GM19397 (cell line): ENCODE measurements around the gene ZNF500.

Experiments
- ATAC-seq: cut with Tn5 transposase; IDR thresholded peaks from one replicate; pipeline ENCODE4 v1.9.1; 2021; ENCODE audit warnings: mild to moderate bottlenecking, moderate library complexity; ENCODE audit not compliant: unreplicated experiment

ZNF500 gene

DNA sequence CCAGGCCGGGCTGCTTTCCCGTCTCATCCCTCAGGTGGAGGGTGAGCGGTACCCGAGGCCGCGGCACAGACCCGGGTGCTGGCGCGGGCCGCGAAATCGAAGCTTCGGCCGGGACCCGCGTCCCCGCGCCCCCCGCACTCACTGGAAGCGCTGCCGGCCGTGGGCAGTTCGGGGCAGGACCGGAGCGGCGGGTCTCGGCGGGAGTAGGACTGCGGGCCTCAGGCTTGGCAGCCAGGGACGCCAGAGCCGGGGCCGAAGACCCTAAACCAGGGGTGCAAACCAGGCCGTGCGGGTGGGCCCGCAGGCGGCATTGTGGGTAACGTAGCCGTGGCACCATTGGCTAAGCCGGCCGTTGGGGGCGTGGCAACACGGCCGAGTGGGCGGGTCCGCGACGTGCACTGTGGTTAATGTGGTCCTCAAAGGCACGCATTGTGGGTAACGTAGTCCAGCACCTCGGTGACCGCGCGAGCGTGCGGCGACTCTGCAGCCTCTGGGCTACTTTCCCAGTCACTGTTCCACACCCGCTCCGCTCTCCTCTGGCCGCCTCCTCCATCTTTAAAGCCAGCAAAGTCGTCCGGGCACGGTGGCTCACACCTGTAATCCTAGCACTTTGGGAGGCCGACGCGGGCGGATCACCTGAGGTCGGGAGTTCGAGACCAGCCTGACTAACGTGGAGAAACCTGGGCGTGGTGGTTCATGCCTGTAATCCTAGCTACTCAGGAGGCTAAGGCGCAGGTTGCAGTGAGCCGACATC lies at the start of gene ZNF500:
TSS of gene ZNF500 (minus strand) at position 288 of the 754 bp plus-strand sequence. CDS start 1,184 bp downstream, outside the sequence.
- ATAC-seq: peak; percentile 81

DNA sequence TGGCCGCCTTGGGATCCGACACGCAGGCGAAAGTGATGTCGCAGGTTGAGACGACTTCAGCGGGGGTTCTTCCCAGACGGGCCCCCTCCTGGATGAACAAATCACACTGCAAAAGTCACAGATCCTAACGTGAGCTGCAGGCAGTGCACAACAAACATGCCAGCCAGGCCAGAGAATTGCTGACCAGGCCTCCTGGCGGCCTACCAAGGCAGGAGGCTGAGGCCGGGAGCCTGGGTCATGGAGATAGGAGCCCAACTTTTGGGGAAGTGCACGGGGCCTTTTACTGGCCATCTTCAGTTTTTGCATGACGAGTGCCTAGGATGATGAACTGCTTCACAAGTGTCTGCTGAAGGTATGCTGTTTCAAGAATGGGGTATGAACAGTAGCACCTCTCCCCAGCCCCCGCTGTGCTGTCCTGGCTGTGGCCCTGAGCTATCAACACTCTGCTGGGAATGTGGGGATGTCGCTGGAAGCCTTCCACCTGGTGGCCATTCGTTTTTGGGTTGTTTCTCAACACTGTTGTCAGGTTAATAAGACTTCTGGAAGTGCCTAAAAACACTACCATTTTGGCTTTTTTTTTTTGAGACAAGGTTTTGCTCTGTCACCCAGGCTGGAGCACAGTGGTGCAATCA lies 47.7 kb upstream of the ZNF500 start:
- no peak for ATAC-seq

DNA sequence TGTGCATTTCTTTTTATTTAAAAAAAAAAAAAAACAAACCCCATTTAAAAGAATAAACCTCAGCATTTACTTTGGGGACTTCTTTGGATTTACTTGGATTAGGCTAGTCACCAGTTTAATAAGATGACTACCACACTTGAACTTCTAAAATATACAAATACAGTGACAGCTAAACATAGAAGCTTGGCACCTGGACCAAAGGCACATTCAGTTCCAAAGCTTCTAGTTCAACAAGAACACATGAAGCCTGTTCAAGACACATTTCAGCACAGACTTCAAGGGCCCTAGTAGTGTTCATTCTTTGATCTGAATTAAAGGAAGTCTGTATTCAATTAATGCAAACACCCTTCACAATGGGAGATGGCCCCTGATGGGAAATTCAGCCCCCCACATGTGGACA lies 47.1 kb upstream of the ZNF500 start:
- ATAC-seq: no peak

DNA sequence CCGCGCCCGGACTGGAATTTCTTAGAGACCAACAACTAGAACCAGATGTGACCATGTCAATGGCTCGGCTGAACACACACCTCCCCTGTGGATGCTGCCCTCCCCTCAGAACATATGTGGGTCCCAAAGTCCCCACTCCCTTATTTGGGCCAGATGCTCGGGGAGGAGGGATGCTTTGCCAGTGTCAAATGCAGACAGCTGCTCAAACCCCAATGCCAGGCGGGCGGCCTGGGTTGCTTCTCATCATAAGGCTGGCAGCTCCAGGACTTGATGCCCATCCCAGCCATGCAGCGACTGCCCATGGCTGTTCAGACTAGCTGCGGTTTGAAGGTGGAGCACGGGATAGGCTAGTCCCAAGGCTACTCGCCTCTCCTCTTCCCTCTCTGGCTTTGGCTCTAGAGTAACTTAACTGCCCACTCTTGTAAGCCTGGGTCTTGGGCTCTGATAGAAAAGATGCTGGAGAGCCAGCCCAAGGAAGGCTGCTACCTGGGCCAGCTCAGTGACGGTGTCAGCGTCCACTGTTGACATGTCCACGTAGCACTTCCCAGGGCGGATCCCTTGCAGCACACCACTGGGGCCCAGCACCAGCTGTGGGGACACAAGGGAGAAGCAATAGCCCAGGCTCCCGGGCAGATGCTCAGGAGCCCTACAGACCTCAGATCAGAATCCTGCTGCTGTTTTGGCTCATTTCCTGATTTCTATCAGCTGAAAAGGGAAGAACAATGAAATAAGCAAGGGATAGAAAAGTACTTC lies 46.5 kb upstream of the ZNF500 start:
- no peak for ATAC-seq

DNA sequence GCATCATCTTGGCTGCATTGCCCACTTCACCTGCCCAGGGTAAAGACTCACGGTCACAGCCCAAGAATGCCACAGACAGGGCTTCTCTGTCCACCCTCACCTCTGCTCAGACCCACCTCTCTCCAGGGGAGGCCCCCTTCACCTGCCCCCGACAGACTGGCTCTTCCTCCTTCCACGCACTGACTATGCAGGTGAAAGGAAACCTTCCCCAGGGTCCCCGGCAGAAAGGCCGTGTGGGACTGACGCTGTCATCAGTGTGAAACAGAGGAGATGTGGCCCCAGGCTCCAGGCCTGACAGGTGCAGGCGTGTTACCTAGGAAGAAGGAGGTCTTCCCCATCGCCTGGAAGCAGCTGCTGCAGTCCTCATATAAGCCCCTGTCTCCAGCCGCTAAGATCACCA lies 44.8 kb upstream of the ZNF500 start:
- ATAC-seq: no peak

DNA sequence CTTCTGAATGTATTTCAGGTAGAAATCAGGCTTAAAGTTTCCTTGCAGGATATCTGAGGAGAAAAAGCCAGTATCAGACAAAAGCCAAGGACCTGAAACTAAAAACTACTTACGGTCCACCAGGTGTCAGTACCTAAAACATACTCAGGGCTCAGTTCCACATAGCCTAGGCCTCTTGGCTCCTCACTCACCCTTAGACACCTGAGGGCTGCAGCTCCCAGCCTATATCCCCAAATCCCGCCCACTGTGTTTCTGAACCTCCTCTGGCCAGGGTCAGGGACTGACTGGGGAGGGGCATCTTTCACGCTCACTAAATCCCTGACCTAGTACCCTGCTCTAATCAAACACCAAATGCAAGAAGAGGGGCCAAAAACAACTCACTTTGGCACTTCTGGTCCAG lies 44.3 kb upstream of the ZNF500 start:
- ATAC-seq: no peak

DNA sequence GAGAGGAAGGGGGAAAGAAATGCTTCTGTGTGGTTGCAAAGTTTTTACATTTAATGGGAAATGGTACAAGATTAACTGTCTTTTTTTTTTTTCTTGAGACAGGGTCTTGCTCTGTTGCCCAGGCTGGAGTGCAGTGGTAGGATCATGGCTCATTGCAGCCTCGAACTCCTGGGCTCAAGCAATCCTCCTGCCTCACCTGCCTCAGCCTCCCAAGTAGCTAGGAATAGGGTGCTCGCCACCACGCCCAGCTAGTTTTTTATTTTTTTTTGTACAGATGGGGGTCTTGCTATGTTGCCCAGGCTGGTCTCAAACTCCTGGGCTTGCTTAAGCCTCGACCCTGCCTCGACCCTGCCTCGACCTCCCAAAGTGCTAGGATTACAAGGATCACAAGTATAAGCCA lies 39.3 kb upstream of the ZNF500 start:
- ATAC-seq: no peak

DNA sequence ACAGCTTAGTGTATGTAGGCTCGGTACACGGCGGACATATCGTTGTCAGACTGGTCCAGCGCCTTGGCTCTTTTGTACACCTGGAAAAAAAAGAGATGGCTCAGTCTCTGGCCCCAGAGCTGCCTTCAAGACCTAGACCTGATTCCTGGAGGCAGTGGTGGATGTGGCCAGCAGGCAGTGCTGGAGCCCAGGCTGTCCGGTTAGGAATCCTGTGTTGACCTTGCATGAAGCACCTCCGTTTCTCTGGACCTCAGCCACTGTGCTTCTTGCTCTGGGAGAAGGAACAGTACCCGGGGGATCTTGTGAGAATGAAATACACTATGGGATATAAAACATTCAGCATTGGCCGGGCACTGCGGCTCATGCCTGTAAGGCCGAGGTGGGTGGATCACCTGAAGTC lies 38.3 kb upstream of the ZNF500 start:
- ATAC-seq: no peak

DNA sequence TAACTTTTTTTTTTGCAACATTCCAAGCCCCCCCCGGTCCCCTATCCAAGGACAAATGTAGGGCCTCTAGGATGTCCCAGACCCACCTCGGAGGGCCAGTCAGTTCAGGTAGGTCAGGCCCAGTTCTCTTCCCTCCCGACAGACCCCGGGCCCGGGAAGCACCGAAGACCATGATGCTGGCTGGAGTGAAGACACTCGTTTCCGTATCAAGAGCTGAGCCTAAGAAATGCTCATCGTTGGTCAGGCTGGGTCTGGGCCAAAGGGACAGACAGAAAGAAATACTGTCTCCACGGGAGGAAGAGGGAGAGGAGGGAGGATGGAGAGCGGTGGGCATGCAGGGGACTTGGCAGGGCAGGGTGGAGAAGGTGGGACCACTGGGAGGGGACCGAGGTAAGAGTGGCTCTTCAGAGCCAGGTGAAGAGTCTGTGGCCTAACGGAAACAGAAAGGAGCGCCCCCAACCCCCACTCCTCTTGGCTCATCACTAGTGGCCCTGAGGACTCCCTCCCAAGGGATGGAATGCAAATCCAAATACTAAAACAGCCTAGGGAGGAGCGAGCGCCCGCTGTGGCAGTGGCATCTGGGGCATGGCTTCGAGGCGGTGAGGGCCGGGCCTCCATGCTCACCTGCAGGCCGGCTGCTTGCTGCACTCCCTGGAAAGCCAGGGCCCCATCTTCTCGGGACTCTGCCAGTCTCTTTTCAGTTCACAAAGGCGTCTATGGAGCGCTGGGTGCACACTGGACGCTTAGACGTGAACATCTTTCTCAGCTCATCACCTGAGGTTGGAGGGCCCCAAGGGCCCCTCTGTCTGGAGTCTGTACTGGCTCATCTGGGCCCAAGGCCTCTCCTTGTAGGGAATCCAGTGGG lies 37.2 kb upstream of the ZNF500 start:
- ATAC-seq: no peak

DNA sequence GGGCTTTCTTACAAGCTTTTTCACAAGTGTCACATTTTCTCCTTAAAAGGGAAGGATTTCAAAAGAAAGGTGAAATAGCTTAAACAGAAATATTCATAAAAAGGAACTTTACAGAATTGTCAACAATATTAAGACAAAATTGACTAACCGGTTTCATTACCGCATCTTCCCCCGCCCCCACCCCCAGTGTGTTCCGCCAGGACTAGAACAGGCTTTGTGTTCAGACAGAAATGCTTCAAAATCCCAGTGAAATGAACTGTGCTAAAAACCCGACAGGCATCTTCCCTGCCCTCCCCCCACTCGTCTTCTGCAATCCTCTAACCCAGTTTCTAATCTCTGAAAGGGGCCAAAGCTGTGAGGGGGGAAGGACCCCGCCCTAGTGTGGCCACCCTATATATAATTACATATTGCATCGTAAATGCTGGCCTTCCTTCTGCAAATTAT lies 36.5 kb upstream of the ZNF500 start:
- ATAC-seq: no peak

DNA sequence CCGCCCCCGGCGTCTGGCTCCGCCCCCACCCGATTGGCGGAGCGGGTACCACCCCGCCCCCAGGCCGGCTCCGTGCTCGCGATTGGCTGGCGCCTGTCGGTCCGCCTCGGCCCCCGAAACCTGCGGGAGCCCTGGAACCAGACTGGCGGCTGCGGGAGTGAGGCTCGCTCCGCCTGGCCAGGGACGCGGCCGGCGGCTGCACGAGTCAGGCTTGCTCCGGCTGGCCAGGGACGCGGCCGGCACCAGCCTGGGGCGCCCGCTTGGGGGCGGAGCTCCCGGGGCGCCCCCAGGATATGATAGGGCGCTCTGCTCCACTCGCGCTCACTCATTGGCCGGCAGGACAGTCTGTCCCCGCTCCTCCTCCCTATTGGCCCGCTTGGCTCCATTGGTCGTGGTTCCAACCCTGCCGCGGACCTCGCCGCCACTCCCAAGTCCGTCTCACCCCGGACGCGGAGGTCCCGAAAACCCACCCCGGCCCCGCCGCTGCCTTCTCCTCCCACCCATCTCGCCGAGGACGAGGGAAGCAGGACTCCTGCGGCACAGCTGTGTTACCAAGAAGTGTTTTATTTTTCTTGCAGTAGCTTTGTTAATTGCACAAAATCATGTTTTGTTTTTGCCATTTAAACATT lies 35.8 kb upstream of the ZNF500 start:
- peak; percentile 88 for ATAC-seq

DNA sequence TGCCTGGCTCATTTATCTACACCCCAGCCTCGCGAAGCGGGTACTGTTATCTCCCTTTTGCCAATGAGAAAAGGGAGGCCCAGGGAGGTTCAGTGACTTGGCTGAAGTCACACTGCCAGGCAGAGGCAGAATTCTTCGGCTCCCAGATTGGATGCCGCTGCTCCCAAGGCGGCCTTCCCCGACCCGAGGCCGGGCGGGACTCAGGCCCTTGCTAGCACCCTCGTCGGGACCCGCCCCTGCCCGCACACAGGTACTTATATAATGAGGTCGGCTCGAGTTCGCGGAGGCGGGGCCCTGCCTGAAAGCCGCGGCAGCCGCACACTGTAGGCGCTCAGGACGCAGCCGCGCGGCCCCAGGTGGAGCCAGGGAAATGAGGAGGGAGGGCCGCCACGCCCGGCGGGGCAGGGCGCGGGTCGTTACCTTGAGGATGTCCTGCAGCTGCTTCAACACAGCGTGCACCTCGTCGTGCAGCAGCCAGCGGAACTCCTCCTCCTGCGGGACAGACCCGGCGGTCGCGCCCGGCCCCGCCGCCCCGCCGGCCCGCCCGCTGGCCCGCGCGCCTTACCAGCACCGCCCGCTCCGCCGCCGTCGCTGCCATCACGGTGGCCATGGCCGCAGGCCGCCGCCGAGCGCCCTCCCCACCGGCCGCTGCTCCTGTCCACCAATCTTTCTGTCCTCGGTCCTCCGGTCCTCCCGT lies 35.1 kb upstream of the ZNF500 start, which contains the start of gene ROGDI:
TSS of gene ROGDI (minus strand) at position 672 of the 697 bp plus-strand sequence. CDS start at position 610, 62 bp downstream.
- ATAC-seq: peak; percentile 52

DNA sequence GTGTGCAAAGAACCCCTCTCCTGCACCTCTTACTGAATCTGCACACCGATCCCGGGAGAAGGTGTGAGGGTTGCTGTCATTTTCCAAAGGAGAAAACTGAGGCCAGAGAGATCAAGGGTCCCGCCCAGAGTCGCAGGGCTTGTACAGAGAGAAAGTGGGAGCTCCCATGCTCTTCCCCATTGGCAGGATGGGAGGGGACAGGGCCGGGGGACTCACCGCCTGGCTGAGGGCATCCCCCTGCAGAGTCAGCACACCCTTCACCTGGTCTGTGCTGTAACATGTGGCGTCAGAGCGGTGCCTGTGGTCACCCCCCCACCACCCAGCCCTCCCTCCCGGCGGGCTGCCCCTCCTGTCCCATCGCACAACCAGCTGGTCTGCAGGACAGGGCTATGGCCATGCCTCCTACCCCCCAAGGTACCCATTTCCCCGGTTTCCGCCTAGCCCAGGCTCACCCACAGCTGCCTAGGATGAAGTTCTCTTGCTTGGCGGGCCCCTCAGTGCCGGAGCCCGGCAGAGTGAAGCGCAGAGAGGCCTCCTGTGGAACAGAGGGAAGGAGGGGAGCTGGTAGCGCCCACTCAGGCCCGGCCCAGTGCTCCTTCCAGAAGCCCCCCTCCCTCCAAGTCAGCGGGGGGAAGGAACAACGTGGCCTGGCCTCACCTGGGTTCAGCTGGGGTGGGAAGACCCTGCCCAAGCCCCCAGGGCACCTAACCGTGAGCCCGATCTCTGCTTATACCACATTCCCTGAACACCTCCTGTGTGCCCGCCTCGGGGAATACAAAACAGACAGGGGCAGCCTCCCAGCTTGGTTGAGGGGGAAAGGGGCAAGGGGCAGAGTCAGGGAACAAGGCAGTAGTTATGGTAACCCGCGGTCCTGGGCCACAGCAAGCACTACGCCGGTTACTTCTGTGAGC lies 34.3 kb upstream of the ZNF500 start:
- no peak for ATAC-seq

DNA sequence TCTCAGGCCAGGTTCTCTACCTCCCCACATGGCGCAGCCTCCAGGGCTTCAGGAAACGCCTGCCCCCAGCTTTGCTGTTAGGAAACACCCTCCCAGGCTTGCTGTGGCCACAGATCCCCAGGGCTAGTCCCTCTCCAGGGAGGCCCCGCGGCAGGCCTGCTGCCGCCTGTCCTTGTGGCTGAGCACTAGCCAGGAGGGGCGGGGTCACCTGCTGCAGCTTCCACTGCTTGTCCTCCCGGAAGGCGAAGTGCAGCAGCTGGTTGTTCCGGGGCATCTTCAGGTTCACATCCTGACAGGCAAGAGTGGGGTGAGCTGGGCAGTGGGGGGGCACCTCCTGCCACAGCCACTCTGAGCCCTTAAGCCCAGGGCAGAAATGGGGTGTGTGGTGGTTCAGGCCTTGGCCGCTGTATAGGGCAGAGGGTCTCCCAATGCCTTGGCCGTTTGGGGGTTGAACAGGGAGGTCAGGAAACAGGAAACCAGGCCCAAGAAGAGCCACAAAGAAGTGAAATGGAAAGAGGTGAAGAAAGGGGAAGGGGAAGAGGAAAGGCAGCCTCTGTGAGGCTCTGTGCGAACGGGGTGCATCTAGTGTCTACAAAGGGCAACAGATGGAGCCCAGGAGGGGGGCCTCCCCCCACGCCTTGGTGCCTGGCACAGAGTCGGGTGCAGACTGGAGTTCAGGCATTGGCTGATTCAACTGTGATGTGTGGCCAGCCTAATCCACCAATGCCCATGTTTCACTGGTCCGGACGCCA lies 33.5 kb upstream of the ZNF500 start:
- ATAC-seq: no peak

DNA sequence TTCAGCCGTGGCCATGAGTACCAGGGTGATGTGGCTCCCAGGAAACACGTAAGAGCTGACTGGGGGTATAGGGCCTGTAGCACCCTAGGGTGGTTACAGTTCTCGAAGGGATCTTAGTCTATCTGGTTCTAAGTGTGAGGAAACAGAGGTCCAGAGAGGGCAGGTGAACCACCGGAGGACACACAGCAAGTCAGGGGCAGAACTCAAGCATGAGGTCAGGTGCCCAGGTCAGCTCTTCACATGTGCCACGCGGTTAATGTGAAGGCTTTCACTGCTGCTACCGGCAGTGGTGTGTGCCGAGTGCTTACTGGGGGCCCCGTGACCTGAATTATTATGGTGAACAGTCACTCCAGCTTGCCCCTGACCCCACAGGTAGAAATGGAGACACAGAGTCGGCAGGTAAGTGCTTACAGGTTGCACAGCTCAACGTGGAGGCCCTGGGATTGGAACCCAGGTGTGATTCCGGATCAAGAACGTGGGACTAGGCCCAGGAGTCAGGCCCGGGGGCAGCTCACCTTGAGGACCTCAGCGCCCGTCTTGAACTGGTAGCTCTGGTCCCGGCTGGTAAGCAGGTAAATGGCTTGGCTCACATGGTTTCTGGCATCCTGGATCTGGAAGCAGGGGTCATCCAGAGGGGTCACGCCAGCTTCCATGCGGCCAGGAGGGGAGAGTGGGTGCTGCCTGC lies 32.4 kb upstream of the ZNF500 start:
- ATAC-seq: no peak

DNA sequence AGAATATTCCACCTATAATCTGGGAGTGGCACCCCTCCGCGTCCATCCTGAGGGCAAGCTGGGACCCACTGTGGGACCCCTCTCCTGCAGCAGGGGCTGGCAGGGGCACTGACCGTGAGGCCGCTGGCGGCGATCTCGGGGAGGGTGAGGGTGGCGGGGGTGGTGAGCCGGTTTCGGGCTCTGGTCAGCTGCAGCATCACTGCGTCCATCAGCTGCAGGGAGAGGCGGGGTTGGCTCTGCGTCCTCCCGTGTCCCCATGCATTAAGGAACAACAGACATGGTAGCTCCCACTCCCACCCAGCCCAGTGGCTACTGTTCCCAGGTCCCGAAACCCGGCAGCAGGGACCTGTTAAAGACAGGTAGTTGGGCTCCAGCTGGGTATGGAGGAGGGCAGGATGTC lies 31.5 kb upstream of the ZNF500 start:
- no peak for ATAC-seq

DNA sequence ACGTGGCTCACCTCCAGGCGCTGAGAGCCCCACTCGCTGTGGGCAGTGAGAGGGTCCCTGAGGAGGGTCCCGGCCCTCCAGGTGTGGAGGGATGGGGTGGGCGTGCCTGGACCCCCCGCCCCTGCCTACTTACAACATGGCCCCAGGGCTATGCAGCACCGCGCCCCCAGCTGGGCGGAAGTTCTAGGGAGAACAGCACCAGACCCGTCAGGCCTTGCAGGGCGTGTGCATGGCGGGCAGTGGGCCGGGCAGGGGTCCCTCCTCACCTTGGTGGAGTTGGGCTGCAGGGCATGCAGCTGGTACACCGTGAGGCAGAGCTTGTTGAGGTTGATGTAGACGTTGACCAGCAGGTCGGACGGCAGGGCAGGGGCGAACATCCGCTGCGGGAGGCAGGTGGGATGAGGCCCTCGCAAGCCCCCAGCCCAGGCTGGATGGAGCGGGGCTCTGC lies 30.9 kb upstream of the ZNF500 start:
- ATAC-seq: no peak
